ENCODE data around the gene POU3F3.

Gene POU3F3

DNA sequence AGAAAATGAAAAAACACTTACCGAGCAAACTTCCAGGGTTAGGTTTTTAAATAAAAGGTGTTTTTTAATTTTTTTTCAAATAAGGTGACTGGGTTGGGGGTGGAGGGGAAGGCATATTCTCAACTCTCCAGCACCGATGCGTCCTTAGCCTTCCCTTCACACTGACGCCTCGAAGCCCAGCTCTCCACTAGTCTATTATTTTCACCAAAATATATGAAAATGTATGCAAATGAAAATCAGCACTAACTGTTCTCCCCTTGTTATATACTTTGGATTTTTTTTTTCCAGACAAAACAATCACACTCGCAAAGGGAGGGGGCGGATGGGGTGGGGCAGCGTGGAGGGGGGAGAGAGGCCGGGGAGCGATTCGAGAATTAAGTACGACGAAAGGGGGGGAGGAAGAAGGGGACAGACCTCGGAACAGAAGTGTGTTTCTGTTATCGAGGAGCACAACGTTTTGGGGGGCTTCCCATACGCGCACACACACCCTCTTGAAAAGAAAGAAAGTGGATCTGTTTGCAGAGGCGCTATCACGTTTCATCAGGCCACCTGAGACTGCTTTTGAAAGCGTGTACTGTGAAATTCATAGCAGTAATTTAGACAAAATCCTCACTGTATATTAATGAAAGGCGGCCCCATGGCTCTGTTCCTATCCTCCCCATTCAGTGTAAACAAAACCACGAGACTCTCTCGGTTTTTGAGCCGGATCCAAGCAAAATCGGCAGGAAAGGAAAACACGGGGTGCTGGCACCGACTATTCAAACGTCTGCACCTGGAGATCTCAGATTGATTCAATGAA, 2.4 kb upstream of the POU3F3 start:
- 10% methylated on average over 4 of the region's 29 CpGs for WGBS (ENCODE audit: insufficient coverage)
- Histone ChIP-seq H3K27me3 (replicated peaks in 2 of 5; ENCODE audit: control insufficient read depth in 4 of 5, insufficient read depth in 5 of 5, low read length in 4 of 5) (peaks cover 40 to 87% (median 59%) of the 10 kb centered on the region in 5 experiments), H3K9me3 (ENCODE audit: control extremely low read depth in 1 of 5, control insufficient read depth in 4 of 5, insufficient read depth in 2 of 5, low read depth in 1 of 5, low read length in 4 of 5) (peaks cover 0 to 3% (median 0%) of the 10 kb centered on the region in 5 experiments), H3K36me3 (ENCODE audit: control insufficient read depth in 4 of 4, insufficient read depth in 4 of 4, low read length in 3 of 4) (no peaks in the 10 kb centered on the region), H3K4me1 (ENCODE audit: control extremely low read depth in 1 of 4, control insufficient read depth in 4 of 4, insufficient read depth in 4 of 4, low read length in 3 of 4) (peaks cover 0 to 29% (median 20%) of the 10 kb centered on the region in 4 experiments), H3K27ac (ENCODE audit: insufficient read depth in 1 of 2, low read depth in 1 of 2, low read length in 2 of 2, poor library complexity in 1 of 2, severe bottlenecking in 2 of 2) (no peak overlapping the region), H3K4me3 (ENCODE audit: control insufficient read depth in 1 of 7, extremely low read depth in 1 of 7, insufficient read depth in 4 of 7, low read depth in 2 of 7, low read length in 6 of 7) (no peak overlapping the region)
- CTCF ChIA-PET: interaction anchor here (1.3 to 5.9 kb wide), 3 partner anchors 15 to 408 kb away, joined by 3 to 46 read pairs (median 34); no protein-coding TSS in a partner anchor
- POLR2A ChIA-PET: no interaction called here
- peak in 1 of 3 donors; percentile 39 for DNase-seq

DNA sequence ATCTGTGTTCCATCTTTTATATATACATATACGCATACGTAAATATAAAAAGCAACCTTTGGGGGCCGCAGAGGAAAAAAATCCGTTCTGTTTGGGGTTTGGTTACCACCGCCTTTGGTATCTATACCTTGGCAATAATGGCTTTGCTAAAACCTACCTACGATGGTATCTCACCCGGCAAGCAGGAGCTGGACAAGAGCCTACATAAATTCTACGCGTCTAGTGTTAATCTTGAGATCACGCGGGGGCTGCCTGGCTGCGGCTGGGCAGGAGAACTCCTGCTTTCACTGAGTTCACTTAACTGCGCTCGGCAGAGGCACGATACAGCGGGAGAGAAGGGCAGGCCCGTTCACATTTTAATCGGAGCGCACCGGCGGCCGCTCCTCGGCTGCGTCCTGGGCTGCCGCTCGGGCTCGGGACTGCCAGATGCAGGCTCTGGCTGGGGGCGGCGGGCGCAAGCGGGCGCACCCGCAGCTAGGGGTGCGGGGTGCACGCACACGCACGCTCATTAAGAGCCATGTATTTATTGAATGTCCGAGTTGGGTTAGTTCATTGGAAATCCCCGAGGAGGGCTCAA, 1.7 kb upstream of the POU3F3 start:
- Histone ChIP-seq H3K4me1 (ENCODE audit: control extremely low read depth in 1 of 4, control insufficient read depth in 4 of 4, insufficient read depth in 4 of 4, low read length in 3 of 4) (peaks cover 0 to 33% (median 23%) of the 10 kb centered on the region in 4 experiments), H3K27me3 (replicated peaks in 2 of 5; ENCODE audit: control insufficient read depth in 4 of 5, insufficient read depth in 5 of 5, low read length in 4 of 5) (peaks cover 37 to 86% (median 55%) of the 10 kb centered on the region in 5 experiments), H3K27ac (ENCODE audit: insufficient read depth in 1 of 2, low read depth in 1 of 2, low read length in 2 of 2, poor library complexity in 1 of 2, severe bottlenecking in 2 of 2) (no peak overlapping the region), H3K9me3 (ENCODE audit: control extremely low read depth in 1 of 5, control insufficient read depth in 4 of 5, insufficient read depth in 2 of 5, low read depth in 1 of 5, low read length in 4 of 5) (peaks cover 0 to 3% (median 0%) of the 10 kb centered on the region in 5 experiments), H3K36me3 (ENCODE audit: control insufficient read depth in 4 of 4, insufficient read depth in 4 of 4, low read length in 3 of 4) (no peaks in the 10 kb centered on the region), H3K4me3 (ENCODE audit: control insufficient read depth in 1 of 7, extremely low read depth in 1 of 7, insufficient read depth in 4 of 7, low read depth in 2 of 7, low read length in 6 of 7) (peak overlapping the region in 5 of 7 experiments; percentile 32 to 62 (median 35))
- POLR2A ChIA-PET: no interaction called here
- WGBS (ENCODE audit: insufficient coverage): 3% methylated on average over 29 of the region's 39 CpGs
- CTCF ChIA-PET: no interaction called here
- DNase-seq: peak in 1 of 3 donors; percentile 61

DNA sequence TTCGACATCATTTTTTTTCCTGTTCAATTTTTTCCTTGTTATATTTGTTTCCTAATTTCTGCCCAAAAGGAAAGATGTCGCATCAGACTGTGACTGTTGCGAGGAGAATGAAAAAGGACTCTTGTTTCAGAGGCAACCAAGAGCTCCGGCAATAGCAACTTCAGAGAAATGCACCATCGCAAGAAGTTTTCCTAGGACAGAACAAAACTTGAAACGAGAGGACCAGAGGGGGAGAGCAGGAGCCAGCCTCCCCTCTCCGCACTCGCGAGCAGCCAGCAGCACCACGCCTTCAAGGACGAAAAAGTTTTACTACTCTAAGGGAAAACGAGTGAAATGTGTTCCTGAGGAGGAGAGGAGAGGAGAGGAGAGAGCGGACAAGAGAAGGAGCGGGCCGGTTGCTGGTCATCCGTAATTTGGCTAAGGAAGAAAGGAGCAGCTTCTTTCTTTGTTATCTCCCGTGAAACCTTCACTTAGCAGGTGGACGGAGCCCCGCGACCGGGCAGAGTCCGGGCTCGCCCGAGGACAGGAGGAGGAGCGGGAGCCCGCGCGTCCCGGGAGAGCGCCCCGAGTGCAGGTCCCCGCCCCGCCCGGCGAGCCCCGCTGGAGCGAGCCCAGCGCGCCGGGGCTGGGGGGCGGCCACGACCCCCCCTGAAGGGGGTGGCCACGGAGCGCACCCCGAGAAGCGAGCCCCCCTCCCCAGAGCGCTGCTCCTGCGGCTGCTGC, 744 bp downstream of the POU3F3 start:
- Histone ChIP-seq H3K4me1 (ENCODE audit: control extremely low read depth in 1 of 4, control insufficient read depth in 4 of 4, insufficient read depth in 4 of 4, low read length in 3 of 4) (peaks cover 0 to 33% (median 25%) of the 10 kb centered on the region in 4 experiments), H3K27me3 (replicated peaks in 2 of 5; ENCODE audit: control insufficient read depth in 4 of 5, insufficient read depth in 5 of 5, low read length in 4 of 5) (peaks cover 34 to 89% (median 55%) of the 10 kb centered on the region in 5 experiments), H3K4me3 (ENCODE audit: control insufficient read depth in 1 of 7, extremely low read depth in 1 of 7, insufficient read depth in 4 of 7, low read depth in 2 of 7, low read length in 6 of 7) (peak overlapping the region in 1 of 7 experiments; percentile 42), H3K9me3 (ENCODE audit: control extremely low read depth in 1 of 5, control insufficient read depth in 4 of 5, insufficient read depth in 2 of 5, low read depth in 1 of 5, low read length in 4 of 5) (peaks cover 0 to 3% (median 0%) of the 10 kb centered on the region in 5 experiments), H3K27ac (ENCODE audit: insufficient read depth in 1 of 2, low read depth in 1 of 2, low read length in 2 of 2, poor library complexity in 1 of 2, severe bottlenecking in 2 of 2) (no peak overlapping the region), H3K36me3 (ENCODE audit: control insufficient read depth in 4 of 4, insufficient read depth in 4 of 4, low read length in 3 of 4) (no peaks in the 10 kb centered on the region)
- DNase-seq: peak in 1 of 3 donors; percentile 30
- POLR2A ChIA-PET: no interaction called here
- CTCF ChIA-PET: no interaction called here
- WGBS (ENCODE audit: insufficient coverage): 8% methylated on average over 39 of the region's 48 CpGs

DNA sequence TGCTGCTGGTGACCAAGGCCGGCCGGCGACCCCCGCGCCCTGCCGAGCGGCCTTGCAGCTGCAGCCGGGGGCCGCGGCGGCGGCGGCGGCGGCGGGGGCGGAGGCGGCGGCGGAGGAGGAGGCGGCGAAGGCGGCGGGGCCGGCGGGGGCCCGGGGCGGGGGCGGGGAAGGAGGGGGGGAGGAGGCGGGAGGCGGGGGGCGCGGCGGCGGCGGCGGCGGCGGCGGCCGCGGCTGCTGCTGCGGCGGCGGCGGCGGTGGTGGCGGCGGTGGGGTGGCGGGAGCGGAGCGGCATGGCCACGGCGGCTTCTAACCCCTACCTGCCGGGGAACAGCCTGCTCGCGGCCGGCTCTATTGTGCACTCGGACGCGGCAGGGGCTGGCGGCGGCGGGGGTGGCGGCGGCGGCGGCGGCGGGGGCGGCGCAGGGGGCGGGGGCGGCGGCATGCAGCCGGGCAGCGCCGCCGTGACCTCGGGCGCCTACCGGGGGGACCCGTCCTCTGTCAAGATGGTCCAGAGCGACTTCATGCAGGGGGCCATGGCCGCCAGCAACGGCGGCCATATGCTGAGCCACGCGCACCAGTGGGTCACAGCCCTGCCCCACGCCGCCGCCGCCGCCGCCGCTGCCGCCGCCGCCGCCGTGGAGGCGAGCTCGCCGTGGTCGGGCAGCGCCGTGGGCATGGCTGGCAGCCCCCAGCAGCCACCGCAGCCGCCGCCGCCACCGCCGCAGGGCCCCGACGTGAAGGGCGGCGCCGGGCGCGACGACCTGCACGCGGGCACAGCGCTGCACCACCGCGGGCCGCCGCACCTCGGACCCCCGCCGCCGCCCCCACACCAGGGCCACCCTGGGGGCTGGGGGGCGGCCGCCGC, 1.5 kb downstream of the POU3F3 start:
- ChIA-PET CTCF (interaction anchor here (1.3 kb wide), 1 partner anchor 11 kb away, joined by 5 read pairs; no protein-coding TSS in a partner anchor), POLR2A (no interaction called here)
- H3K4me1 ChIP-seq (ENCODE audit: control extremely low read depth in 1 of 4, control insufficient read depth in 4 of 4, insufficient read depth in 4 of 4, low read length in 3 of 4): peaks cover 0 to 33% (median 25%) of the 10 kb centered on the region in 4 experiments
- peaks cover 0 to 3% (median 0%) of the 10 kb centered on the region in 5 experiments for H3K9me3 ChIP-seq (ENCODE audit: control extremely low read depth in 1 of 5, control insufficient read depth in 4 of 5, insufficient read depth in 2 of 5, low read depth in 1 of 5, low read length in 4 of 5)
- H3K27me3 ChIP-seq (replicated peaks in 2 of 5; ENCODE audit: control insufficient read depth in 4 of 5, insufficient read depth in 5 of 5, low read length in 4 of 5): peaks cover 33 to 89% (median 55%) of the 10 kb centered on the region in 5 experiments
- 2% methylated on average over 73 of the region's 135 CpGs for WGBS (ENCODE audit: insufficient coverage)
- H3K4me3 ChIP-seq (ENCODE audit: control insufficient read depth in 1 of 7, extremely low read depth in 1 of 7, insufficient read depth in 4 of 7, low read depth in 2 of 7, low read length in 6 of 7): no peak overlapping the region
- DNase-seq: no peak
- no peaks in the 10 kb centered on the region for H3K36me3 ChIP-seq (ENCODE audit: control insufficient read depth in 4 of 4, insufficient read depth in 4 of 4, low read length in 3 of 4)
- H3K27ac ChIP-seq (ENCODE audit: insufficient read depth in 1 of 2, low read depth in 1 of 2, low read length in 2 of 2, poor library complexity in 1 of 2, severe bottlenecking in 2 of 2): no peak overlapping the region

DNA sequence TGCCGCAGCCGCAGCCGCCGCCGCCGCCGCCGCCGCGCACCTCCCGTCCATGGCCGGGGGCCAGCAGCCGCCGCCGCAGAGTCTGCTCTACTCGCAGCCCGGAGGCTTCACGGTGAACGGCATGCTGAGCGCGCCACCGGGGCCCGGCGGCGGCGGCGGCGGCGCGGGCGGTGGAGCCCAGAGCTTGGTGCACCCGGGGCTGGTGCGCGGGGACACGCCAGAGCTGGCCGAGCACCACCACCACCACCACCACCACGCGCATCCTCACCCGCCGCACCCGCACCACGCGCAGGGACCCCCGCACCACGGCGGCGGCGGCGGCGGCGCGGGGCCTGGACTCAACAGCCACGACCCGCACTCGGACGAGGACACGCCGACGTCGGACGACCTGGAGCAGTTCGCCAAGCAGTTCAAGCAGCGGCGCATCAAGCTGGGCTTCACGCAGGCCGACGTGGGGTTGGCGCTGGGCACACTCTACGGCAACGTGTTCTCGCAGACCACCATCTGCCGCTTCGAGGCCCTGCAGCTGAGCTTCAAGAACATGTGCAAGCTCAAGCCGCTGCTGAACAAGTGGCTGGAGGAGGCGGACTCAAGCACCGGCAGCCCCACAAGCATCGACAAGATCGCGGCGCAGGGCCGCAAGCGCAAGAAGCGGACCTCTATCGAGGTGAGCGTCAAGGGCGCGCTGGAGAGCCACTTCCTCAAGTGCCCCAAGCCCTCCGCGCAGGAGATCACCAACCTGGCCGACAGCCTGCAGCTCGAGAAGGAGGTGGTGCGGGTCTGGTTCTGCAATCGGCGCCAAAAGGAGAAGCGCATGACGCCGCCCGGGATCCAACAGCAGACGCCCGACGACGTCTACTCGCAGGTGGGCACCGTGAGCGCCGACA, 2.4 kb downstream of the POU3F3 start:
- no peak overlapping the region for H3K4me3 ChIP-seq (ENCODE audit: control insufficient read depth in 1 of 7, extremely low read depth in 1 of 7, insufficient read depth in 4 of 7, low read depth in 2 of 7, low read length in 6 of 7)
- CTCF ChIA-PET: interaction anchor here (1.0 to 1.3 kb wide), 2 partner anchors 10 to 12 kb away, joined by 3 to 5 read pairs; no protein-coding TSS in a partner anchor
- no peak overlapping the region for H3K27ac ChIP-seq (ENCODE audit: insufficient read depth in 1 of 2, low read depth in 1 of 2, low read length in 2 of 2, poor library complexity in 1 of 2, severe bottlenecking in 2 of 2)

More for the DNA sequence above, 2.4 kb downstream of the POU3F3 start:
- 5% methylated on average over 86 of the region's 106 CpGs for WGBS (ENCODE audit: insufficient coverage)
- Histone ChIP-seq H3K9me3 (ENCODE audit: control extremely low read depth in 1 of 5, control insufficient read depth in 4 of 5, insufficient read depth in 2 of 5, low read depth in 1 of 5, low read length in 4 of 5) (peaks cover 0 to 3% (median 0%) of the 10 kb centered on the region in 5 experiments), H3K4me1 (ENCODE audit: control extremely low read depth in 1 of 4, control insufficient read depth in 4 of 4, insufficient read depth in 4 of 4, low read length in 3 of 4) (peaks cover 0 to 33% (median 24%) of the 10 kb centered on the region in 4 experiments), H3K36me3 (ENCODE audit: control insufficient read depth in 4 of 4, insufficient read depth in 4 of 4, low read length in 3 of 4) (no peaks in the 10 kb centered on the region), H3K27me3 (replicated peaks in 2 of 5; ENCODE audit: control insufficient read depth in 4 of 5, insufficient read depth in 5 of 5, low read length in 4 of 5) (peaks cover 28 to 88% (median 53%) of the 10 kb centered on the region in 5 experiments)
- DNase-seq: peak in 2 of 3 donors; percentile 74 to 78
- POLR2A ChIA-PET: interaction anchor here (0.6 kb wide), 1 partner anchor 88 kb away, joined by 3 read pairs; no protein-coding TSS in a partner anchor
